ENCODE results near the gene SLAIN2.

Gene SLAIN2

GRCh38 chr4:48334900-48335384 lies 6.4 kb upstream of the SLAIN2 start:
- DNase-seq (ENCODE audit: low read depth), result no peak

GRCh38 chr4:48336146-48336870 lies 5.0 kb upstream of the SLAIN2 start:
- DNase-seq (ENCODE audit: low read depth), result no peak

- DNase-seq (ENCODE audit: low read depth), result no peak
Observed at GRCh38 chr4:48337731-48338130, 3.6 kb upstream of the SLAIN2 start.

GRCh38 chr4:48339642-48340041 lies 1.7 kb upstream of the SLAIN2 start:
- no peak for DNase-seq (ENCODE audit: low read depth)

- DNase-seq (ENCODE audit: low read depth), result no peak
Observed at GRCh38 chr4:48340276-48340964, 909 bp upstream of the SLAIN2 start.

GRCh38 chr4:48341776-48342605 lies 662 bp downstream of the SLAIN2 start:
- peak; percentile 42 for DNase-seq (ENCODE audit: low read depth)

GRCh38 chr4:48342606-48342880 lies 1.2 kb downstream of the SLAIN2 start:
- no peak for DNase-seq (ENCODE audit: low read depth)

GRCh38 chr4:48343035-48343434 lies 1.7 kb downstream of the SLAIN2 start:
- DNase-seq (ENCODE audit: low read depth), result no peak

- DNase-seq (ENCODE audit: low read depth), result no peak
Observed at GRCh38 chr4:48343551-48343950, 2.2 kb downstream of the SLAIN2 start.

- DNase-seq (ENCODE audit: low read depth), result no peak
Observed at GRCh38 chr4:48345542-48345941, 4.2 kb downstream of the SLAIN2 start.

GRCh38 chr4:48346594-48346993 lies 5.3 kb downstream of the SLAIN2 start:
- no peak for DNase-seq (ENCODE audit: low read depth)

GRCh38 chr4:48347282-48347921 lies 6.1 kb downstream of the SLAIN2 start:
- no peak for DNase-seq (ENCODE audit: low read depth)

GRCh38 chr4:48350871-48351270 lies 9.5 kb downstream of the SLAIN2 start:
- no peak for DNase-seq (ENCODE audit: low read depth)

- DNase-seq (ENCODE audit: low read depth), result no peak
Observed at GRCh38 chr4:48352793-48353192, 11.5 kb downstream of the SLAIN2 start.

- no peak for DNase-seq (ENCODE audit: low read depth)
Observed at GRCh38 chr4:48356355-48356754, 15.0 kb downstream of the SLAIN2 start.

- DNase-seq (ENCODE audit: low read depth), result no peak
Observed at GRCh38 chr4:48360285-48361011, 19.1 kb downstream of the SLAIN2 start.

- DNase-seq (ENCODE audit: low read depth), result no peak
Observed at GRCh38 chr4:48361012-48361400, 19.7 kb downstream of the SLAIN2 start.

- DNase-seq (ENCODE audit: low read depth), result no peak
Observed at GRCh38 chr4:48366611-48367010, 25.3 kb downstream of the SLAIN2 start.

- DNase-seq (ENCODE audit: low read depth), result no peak
Observed at GRCh38 chr4:48367016-48367415, 25.7 kb downstream of the SLAIN2 start.

- DNase-seq (ENCODE audit: low read depth), result no peak
Observed at GRCh38 chr4:48368389-48368788, 27.1 kb downstream of the SLAIN2 start.

GRCh38 chr4:48369248-48369647 lies 27.9 kb downstream of the SLAIN2 start:
- no peak for DNase-seq (ENCODE audit: low read depth)

- DNase-seq (ENCODE audit: low read depth), result no peak
Observed at GRCh38 chr4:48369771-48370170, 28.4 kb downstream of the SLAIN2 start.
